Measurements from ENCODE around the gene EVA1A.

Gene EVA1A

DNA sequence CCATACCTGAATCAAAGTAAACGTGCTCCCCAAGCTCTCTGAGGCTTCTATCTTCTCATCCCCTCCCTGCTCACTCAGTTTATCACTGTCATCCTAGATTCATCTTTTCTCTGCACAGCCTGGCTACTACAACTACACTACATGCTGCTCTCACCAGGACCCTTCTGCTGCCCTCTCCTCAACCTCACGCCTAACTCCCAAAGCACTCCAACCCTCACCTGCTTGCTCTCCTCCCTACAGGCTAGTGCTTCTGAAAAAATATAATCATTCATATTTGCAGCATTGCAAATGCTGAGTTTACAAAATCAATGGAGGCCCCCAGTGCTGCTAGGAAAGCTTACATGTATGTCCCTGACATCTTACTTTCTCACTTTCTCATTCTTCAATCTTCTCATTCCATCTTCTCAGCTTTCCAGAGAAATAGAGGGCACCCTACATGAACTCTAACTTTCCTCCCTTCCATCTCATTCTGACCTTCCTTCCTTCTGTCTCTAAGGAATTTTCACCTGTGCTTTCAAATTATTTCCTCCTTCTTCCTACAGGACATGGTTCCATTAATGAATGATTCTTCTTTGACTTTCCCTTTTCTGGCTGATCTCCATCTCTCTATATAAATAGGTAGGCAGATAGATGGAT, 36.3 kb downstream of the EVA1A start:
- Mint-ChIP-seq H3K27ac (ENCODE audit: low read depth) (no peak overlapping the region), H3K9me3 (no peaks in the 10 kb centered on the region), H3K36me3 (ENCODE audit: insufficient read depth) (no peaks in the 10 kb centered on the region), H3K4me3 (no peak overlapping the region), H3K27me3 (peaks cover 16% of the 10 kb centered on the region), H3K4me1 (no peaks in the 10 kb centered on the region)
- no peak for DNase-seq (ENCODE audit: low spot score in 2 of 2)
- no peak for ATAC-seq (replicated peaks; ENCODE audit: extremely low read depth, poor library complexity, severe bottlenecking)

DNA sequence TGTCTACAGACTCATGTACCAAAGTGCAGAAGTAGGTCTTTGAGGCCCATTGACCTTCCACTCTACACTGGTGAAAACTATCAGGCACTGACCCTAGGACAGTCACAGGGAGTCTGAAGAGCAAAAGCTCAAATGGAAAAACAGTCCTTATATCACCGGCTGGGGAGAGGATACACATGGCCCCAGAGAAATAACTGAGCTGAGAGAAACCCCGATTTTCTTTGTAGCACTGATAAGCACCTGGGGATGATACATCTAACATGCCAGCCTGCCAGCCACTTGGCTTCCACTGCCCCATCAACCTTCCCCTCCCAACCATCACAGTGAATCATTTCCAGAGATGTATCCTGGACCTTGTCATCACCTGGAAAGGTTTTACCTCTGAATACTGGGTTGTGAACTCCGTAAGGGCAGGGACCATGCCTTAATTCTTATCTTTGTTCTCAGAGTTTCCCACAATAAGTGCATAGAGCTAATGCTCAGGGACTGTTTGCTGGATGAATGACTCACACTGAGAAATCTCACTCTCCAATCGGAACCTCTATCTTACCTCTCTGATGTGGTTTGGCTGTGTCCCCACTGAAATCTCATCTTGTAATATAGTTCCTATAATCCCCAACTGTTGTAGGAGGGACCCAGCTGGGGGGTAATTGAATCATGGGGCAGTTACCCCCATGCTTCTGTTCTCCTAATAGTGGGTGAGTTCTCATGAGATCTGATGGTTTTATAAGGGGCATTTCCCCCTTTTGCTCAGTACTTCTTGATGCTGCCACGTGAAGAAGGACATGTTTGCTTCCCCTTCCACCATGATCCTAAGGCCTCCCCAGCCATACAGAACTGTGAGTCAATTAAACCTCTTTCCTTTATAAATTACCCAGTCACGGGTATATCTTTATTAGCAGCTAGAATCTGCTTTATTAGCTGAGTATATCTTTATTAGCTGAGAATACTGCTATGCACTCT, 37.1 kb downstream of the EVA1A start:
- DNase-seq (ENCODE audit: low spot score in 2 of 2), result no peak
- no peaks in the 10 kb centered on the region for H3K36me3 Mint-ChIP-seq (ENCODE audit: insufficient read depth)
- H3K27me3 Mint-ChIP-seq, result peaks cover 24% of the 10 kb centered on the region
- H3K4me3 Mint-ChIP-seq, result no peak overlapping the region
- H3K4me1 Mint-ChIP-seq, result no peaks in the 10 kb centered on the region
- ATAC-seq (replicated peaks; ENCODE audit: extremely low read depth, poor library complexity, severe bottlenecking), result no peak
- H3K27ac Mint-ChIP-seq (ENCODE audit: low read depth), result no peak overlapping the region
- no peaks in the 10 kb centered on the region for H3K9me3 Mint-ChIP-seq

DNA sequence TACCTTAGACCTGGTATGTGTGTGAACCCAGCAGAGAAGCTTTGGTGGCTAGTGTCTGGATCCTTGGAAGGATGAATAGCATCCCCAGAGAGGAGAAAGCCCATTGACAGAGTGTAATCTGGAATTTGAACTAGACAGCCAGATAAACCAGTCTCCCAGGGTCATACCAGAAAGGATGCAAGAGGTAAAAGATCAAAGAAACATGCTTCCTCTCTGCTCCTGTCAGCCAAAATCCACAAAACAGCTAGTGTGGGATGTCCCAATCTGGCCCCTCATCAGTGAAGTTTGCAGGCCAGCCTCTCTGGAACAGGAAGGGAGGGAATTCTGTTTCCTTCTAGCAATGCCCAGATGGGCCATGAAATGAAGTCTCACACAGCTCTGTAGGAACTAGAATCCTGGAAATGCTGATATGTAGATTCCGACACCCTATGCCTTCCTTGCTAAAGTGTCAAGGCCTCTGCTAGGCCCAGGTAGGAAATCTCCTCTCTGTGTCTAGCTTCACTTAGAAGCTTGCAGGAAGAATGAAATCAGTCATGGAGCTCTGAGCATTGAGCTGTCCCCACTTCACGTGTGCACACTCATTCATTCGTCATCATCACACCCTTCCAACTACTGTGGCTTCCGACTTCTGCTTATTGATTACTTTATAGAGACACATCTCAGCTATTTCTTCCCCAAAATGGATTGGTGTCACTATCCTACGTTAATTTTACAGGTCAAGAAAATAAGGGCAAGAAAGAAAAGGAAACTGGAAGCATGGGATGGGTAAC, 38.0 kb downstream of the EVA1A start:
- no peak for DNase-seq (ENCODE audit: low spot score in 2 of 2)

DNA sequence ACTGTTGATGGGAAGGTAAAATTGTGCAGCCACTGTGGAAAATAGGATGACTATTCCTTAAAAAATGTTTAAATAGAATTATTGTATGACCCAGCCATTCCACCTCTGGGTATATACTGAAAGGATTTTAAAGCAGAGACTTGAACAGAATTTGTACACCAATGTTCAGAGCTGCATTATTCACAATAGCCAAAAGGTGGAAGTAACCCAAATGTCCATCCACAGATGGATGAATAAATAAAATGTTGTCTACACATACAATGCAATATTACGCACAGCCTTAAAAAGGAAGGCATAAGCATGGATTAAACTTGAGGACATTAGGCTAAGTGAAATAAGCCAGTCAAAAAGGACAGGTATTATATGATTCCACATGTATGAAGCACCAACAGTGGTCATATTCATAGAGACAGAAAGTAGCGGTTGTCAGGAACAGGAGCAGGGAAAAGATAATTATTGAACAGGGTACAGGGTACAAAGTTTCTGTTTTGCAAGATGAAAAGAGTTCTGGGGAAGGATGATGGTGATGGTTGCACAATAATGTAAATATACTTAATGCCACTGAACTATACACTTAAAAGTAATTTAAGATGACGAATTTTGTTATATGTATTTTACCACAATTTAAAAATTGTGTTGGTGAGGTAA, 39.4 kb downstream of the EVA1A start:
- H3K9me3 Mint-ChIP-seq, result no peaks in the 10 kb centered on the region
- H3K27ac Mint-ChIP-seq (ENCODE audit: low read depth), result no peak overlapping the region
- no peaks in the 10 kb centered on the region for H3K36me3 Mint-ChIP-seq (ENCODE audit: insufficient read depth)
- ATAC-seq (replicated peaks; ENCODE audit: extremely low read depth, poor library complexity, severe bottlenecking) (no peak), DNase-seq (ENCODE audit: low spot score in 2 of 2) (no peak)
- peaks cover 25% of the 10 kb centered on the region for H3K27me3 Mint-ChIP-seq
- H3K4me1 Mint-ChIP-seq, result no peaks in the 10 kb centered on the region
- H3K4me3 Mint-ChIP-seq, result no peak overlapping the region

More for the DNA sequence above, 38.0 kb downstream of the EVA1A start:
- no peak for ATAC-seq (replicated peaks; ENCODE audit: extremely low read depth, poor library complexity, severe bottlenecking)
- Mint-ChIP-seq H3K27me3 (peaks cover 26% of the 10 kb centered on the region), H3K36me3 (ENCODE audit: insufficient read depth) (no peaks in the 10 kb centered on the region), H3K27ac (ENCODE audit: low read depth) (no peak overlapping the region), H3K9me3 (no peaks in the 10 kb centered on the region), H3K4me1 (no peaks in the 10 kb centered on the region), H3K4me3 (no peak overlapping the region)

DNA sequence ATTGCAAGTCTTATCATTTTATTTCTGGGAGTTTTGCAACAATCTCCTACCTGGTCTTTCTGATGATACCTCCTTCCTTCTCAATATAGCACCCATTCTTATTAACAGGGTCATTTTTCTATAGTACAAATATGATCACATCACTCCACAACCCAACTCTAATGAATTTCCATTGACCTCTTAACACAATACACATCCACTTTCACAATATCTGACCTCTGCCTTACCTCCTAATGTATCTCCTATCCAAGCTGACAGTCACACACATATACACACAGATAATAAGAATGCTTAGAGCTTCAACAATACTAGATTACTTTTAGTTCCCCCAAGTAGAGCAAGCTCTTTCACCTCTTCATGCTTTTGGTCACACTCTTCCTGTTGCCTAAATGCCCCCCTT, 40.9 kb downstream of the EVA1A start:
- Mint-ChIP-seq H3K4me3 (no peak overlapping the region), H3K4me1 (no peaks in the 10 kb centered on the region), H3K27ac (ENCODE audit: low read depth) (no peak overlapping the region), H3K9me3 (no peaks in the 10 kb centered on the region), H3K27me3 (peaks cover 23% of the 10 kb centered on the region), H3K36me3 (ENCODE audit: insufficient read depth) (no peaks in the 10 kb centered on the region)
- DNase-seq (ENCODE audit: low spot score in 2 of 2), result no peak
- no peak for ATAC-seq (replicated peaks; ENCODE audit: extremely low read depth, poor library complexity, severe bottlenecking)

DNA sequence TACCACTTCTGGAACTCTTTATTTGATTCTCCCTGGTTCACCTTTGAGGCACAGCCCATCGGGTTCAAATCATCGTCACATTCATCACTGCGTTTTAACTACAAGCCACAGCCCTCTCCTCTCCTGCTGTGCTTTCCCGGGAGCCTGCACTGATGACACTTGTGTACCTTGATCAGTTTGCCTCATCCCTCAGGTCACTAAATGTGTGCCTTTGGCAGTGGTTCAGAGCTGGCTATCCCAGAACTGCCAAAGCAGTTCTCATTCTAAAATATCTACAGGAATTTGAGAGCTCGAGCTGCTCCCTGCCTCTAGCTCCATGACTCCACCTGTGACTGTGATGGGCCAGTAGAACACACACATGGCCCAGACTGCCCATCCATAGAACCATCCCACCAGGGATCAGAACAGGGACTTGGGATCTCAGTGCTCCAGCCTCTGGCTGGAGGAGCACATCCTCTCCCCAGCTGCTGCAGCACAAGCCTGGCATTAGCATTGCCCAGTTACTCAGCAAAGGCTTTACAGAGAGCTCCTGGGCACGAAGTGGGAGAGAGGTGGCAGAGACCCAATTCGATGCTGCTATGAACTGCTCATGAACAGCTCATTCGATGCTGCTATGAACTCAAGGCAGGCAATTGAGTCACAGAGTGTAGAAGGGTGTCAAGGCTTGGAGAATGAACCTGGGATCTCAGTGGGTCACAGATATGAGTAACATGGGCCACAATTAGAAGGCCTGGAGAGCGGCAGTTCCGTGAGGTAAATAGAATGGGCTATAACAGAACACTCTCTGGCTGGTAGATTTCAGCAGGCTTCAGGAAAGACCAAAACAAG, 41.9 kb downstream of the EVA1A start:
- no peaks in the 10 kb centered on the region for H3K9me3 Mint-ChIP-seq
- no peak overlapping the region for H3K27ac Mint-ChIP-seq (ENCODE audit: low read depth)
- no peak overlapping the region for H3K4me3 Mint-ChIP-seq
- no peaks in the 10 kb centered on the region for H3K36me3 Mint-ChIP-seq (ENCODE audit: insufficient read depth)
- peaks cover 23% of the 10 kb centered on the region for H3K27me3 Mint-ChIP-seq
- no peaks in the 10 kb centered on the region for H3K4me1 Mint-ChIP-seq
- ATAC-seq (replicated peaks; ENCODE audit: extremely low read depth, poor library complexity, severe bottlenecking) (no peak), DNase-seq (ENCODE audit: low spot score in 2 of 2) (no peak)

DNA sequence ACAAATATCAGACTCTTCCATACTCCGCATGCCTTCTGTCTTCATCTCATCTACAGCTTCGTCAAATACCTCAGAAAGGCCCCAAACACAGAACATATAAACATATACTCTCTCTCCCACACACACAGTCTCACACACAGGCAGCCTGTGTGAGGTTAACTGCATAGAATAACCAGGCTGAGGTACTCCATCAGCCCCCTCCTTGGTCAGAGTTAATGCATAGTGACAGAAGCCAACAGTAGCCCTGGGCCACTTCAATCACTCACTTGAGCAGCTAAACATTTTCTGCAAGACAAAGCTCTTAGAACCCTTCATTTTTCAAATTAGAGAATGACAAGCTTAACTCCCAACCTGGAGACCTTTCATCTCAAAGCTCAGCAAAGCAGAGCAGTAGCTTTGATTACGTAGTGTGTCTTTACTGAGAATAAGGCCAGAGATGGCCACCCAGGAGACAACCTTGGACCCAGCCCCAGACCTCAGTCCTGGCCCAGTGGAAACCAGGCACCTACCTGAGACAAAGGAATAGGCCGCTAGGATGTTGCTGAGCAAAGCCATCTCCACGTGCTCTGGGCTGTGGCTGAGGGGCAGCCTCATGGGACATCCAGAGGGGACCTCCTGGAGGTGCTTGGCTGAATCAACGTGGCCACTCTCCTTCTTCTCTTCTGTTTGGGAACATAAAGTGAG, 43.0 kb downstream of the EVA1A start:
- no peaks in the 10 kb centered on the region for H3K4me1 Mint-ChIP-seq
- no peaks in the 10 kb centered on the region for H3K36me3 Mint-ChIP-seq (ENCODE audit: insufficient read depth)
- DNase-seq (ENCODE audit: low spot score in 2 of 2) (no peak), ATAC-seq (replicated peaks; ENCODE audit: extremely low read depth, poor library complexity, severe bottlenecking) (no peak)
- H3K4me3 Mint-ChIP-seq, result no peak overlapping the region
- H3K27ac Mint-ChIP-seq (ENCODE audit: low read depth), result no peak overlapping the region
- H3K27me3 Mint-ChIP-seq, result peaks cover 23% of the 10 kb centered on the region
- no peaks in the 10 kb centered on the region for H3K9me3 Mint-ChIP-seq

DNA sequence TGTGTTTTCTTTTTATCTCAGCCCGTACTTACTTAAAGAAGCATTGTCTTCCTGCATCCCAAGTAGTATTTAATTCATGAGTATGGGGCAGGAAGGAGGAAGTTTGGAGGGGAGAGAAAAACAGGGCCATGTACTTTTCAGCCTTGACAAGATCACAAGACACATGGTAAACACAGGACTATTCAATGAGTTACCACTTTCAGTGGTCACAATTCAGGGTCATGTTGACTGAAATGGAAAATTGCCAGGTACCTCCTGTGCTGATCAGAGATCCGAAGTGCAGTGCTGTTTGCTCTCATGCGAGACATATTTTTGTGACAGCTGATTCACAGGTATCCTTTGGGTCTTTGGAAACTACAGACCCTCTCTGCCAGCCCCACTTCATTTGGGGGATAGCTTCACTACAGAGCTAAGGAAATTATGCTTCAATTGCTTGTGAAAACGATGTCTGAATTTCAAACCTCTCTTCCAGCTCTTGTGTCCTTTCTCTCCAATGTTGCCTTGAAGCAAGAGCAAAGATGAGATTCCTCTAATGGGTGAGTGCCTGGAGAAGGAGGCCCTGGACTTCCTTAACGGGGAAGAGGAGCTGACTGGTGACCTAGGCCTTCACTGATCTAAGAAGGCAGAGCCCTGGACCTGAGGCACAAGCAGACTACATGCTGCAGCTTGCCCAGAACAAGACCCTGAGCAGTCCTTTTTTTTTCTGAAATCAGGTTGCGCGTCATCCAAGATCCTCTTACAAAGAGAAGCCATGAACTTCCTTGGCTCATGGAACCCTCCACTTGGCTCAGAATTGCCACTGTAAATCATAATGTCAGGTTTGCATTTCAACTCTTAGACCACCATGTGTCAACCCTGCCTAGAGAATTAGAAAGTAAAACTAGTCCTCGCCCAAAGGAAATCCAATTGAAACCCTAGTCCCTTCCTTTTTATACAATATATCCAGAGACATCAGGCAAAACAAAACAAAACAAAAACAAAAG, 44.1 kb downstream of the EVA1A start:
- Mint-ChIP-seq H3K9me3 (peaks cover 8% of the 10 kb centered on the region), H3K27me3 (peaks cover 23% of the 10 kb centered on the region), H3K36me3 (ENCODE audit: insufficient read depth) (no peaks in the 10 kb centered on the region), H3K27ac (ENCODE audit: low read depth) (no peak overlapping the region), H3K4me1 (no peaks in the 10 kb centered on the region), H3K4me3 (no peak overlapping the region)
- ATAC-seq (replicated peaks; ENCODE audit: extremely low read depth, poor library complexity, severe bottlenecking) (no peak), DNase-seq (ENCODE audit: low spot score in 2 of 2) (no peak)

DNA sequence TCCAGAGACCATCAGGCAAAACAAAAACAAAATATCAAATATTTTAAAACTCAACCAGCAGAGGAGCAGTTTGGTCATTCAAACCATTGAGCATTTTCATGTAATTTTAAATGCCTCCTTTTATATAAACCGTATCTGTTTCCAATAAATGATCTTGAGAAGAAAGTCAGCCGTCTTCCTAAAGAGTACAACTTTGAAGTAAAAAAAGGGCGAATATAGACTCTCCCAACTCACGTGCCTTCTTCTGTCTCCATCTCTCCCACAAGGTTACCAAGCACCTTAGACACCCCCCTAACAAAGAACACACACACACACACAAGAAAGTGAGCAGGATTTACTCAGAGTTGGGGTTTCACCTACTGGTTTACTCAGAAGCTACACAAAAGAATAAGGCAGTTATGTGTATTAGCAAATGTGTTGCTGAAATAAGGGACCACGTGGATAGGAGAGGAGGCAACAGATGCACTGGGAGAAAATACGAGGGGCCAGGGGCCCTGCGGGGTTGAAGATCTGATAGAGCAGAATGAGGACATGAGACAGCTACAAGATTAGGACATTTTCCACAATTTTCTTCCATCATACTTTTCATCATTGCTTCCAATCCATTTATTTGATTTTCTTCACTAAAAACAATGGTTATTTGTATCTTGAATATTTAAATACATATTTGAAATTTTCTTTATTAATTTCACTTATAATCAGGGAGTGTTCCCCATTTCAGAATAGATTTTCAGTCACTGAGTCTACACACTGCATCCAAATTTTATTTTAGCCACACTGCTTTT, 45.0 kb downstream of the EVA1A start:
- DNase-seq (ENCODE audit: low spot score in 2 of 2) (no peak), ATAC-seq (replicated peaks; ENCODE audit: extremely low read depth, poor library complexity, severe bottlenecking) (no peak)
- Mint-ChIP-seq H3K4me1 (no peaks in the 10 kb centered on the region), H3K27ac (ENCODE audit: low read depth) (no peak overlapping the region), H3K9me3 (peaks cover 11% of the 10 kb centered on the region), H3K4me3 (no peak overlapping the region), H3K36me3 (ENCODE audit: insufficient read depth) (no peaks in the 10 kb centered on the region), H3K27me3 (peaks cover 23% of the 10 kb centered on the region)

DNA sequence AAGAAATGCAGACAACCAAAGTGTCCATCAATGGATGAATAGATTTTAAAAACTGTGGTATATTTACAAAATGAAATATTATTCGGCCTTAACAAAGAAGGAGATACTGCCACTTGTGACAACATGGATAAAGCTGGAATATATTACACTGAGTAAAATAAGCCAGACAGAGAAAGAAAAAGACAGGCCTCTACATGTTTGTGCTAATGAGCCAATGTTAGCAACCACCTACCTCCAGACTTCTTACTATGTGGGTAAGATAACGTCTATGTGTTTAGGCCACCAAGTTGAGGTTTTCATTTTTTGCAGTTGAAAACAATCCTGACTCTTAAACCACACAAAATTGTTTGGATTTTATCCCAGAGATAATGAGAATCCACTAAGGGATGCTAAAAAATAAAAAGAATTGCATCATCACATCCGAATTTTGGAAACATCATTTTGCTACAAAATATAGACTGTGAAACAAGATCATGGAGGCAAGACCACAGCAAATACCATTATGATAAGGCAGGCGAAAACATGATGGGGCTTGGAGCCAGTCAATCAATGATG, 47.0 kb downstream of the EVA1A start:
- DNase-seq (ENCODE audit: low spot score in 2 of 2) (no peak), ATAC-seq (replicated peaks; ENCODE audit: extremely low read depth, poor library complexity, severe bottlenecking) (no peak)
- no peak overlapping the region for H3K27ac Mint-ChIP-seq (ENCODE audit: low read depth)
- H3K9me3 Mint-ChIP-seq, result peaks cover 13% of the 10 kb centered on the region
- no peaks in the 10 kb centered on the region for H3K36me3 Mint-ChIP-seq (ENCODE audit: insufficient read depth)
- H3K4me3 Mint-ChIP-seq, result no peak overlapping the region
- peaks cover 16% of the 10 kb centered on the region for H3K27me3 Mint-ChIP-seq
- H3K4me1 Mint-ChIP-seq, result no peaks in the 10 kb centered on the region
